NCI-H2107 (cell line): ENCODE measurements around the gene ZNF407.
A peak's percentile ranks its signal among the peaks of the same experiment; 100 is the strongest.

Source experiments
- DNase-seq: peaks from one replicate; lab custom pipeline; 2025; lab: John Stamatoyannopoulos, UW

ZNF407 gene

DNA sequence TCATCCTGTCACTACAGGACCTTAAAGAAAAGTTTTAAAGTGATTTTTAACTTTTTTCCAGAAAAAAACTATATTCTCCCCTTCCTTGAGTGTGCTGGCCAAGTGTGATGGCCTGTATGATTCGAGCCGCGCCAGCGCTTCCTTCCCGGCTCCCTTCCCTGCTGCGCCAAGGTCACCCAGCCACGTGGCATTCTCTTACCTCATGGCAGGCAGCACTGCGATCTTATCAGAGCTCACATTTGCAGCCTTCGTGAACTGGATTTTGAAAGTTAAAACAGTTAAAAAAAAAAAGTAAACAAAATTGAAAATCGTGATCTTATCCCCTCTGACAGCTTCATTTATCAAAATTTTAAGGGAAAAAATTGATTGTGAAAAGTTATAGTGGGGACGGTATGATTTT is 331.4 kb downstream of the ZNF407 start:
- no peak for DNase-seq

DNA sequence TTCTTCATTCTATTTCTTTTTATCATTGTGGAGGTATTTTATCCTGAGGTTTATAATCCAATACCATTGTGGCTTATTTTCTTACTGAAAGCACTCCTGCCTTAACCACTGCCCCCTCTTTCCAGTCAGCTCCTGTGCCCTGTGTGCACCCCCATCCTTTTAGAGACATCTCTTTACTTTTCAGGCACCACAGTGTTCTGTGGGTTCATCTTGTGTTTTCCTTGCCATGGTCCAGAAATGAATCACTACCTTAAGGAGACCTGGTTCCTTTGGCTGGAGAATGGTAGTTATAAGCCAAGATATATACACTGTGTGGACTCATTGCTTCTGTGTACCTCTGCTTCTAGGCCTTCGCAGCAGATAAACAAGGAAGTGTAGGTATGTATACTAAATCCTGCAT is 332.9 kb downstream of the ZNF407 start:
- DNase-seq, result no peak

DNA sequence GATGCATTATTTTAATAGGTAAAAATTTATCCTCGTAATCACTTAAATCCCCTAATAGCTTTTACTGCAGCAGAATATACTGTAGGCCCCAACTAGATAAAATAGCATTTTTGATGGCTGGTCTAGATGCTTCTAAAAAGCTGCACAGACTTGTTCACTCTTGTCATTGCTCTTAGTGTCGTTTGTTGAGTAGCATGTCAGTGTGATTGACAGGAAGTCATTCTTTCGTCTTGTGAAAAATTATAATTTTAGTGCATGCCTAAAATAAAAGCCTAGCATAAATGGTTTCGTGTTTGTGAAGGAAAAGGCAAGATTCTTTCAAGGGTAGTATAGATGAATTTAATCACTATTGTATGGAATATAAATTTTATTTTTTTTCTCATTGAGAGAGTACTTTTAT is 336.3 kb downstream of the ZNF407 start:
- no peak for DNase-seq

DNA sequence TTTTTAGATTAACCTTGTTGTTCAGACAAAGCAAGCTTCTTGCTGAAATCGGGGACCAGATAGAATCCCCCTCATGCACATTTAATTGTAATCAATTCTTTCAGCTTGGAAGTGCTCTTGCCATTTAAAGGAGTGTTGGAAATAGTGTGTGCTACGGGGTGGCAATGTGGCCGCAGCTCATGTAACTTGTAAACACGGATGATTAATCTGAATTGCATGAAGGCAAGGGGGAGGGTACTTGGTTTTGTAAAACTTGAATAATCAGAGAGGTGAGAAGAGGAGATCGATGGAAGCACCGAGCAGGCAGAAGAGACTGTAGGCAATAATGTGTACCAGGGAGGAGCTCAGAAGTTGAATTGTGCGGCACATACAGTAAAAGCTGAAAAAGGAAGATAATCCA is 337.8 kb downstream of the ZNF407 start:
- no peak for DNase-seq

DNA sequence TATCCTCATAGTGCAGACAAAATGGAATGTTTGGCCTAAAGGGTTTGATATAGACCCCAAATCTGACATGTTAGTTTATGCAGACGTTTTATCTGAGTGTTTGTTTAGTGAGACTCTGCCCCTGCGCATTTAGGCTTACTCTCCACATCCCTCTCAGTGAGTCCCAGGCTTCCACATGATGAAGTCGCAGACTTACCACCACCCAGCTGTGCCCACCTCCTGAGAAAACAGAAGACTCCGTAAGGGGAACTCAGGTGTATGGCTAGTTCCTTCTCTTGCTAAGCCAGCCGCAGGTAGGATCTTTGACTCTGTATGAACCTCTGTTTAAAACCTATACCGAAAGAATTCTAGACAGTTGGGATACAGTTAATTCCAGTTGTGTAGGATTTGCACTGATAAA is 338.7 kb downstream of the ZNF407 start:
- no peak for DNase-seq

DNA sequence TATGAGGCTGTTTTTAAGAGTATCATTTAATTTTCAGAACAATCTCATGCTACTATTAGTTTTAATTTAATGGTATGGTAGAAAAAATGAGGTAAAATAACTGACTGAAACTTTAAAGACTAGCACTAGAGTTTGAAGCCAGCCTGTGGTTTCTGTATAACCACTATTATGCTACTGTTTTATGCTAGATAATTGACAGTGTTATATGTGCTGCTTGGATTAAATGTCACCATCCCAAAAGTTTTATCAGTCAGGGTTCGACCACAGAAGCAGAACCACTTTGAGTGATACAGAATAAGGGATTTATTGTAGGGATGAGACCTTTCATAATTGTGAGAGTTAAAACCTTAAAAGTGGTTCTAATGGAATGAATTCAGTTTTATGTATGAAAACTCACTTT is 339.6 kb downstream of the ZNF407 start:
- no peak for DNase-seq

DNA sequence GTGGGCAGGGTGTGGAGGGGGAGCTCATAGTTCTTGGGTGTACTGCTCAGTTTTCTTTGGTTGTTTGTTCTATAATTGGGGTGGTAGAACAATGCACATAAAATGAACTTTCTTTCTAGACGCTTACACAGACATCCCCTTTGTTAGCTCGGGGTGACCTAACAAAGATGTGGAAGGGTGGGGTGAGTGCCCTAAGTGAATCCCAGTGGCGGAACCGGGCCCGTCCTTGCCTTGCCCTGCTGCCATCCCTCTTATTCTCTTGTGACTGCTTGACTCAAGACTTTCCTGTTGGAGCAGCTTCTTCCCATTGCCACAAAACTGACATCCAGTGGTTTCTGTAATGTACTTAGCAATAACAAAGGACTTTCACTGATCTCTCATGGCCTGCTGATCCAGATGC is 343.2 kb downstream of the ZNF407 start:
- no peak for DNase-seq

DNA sequence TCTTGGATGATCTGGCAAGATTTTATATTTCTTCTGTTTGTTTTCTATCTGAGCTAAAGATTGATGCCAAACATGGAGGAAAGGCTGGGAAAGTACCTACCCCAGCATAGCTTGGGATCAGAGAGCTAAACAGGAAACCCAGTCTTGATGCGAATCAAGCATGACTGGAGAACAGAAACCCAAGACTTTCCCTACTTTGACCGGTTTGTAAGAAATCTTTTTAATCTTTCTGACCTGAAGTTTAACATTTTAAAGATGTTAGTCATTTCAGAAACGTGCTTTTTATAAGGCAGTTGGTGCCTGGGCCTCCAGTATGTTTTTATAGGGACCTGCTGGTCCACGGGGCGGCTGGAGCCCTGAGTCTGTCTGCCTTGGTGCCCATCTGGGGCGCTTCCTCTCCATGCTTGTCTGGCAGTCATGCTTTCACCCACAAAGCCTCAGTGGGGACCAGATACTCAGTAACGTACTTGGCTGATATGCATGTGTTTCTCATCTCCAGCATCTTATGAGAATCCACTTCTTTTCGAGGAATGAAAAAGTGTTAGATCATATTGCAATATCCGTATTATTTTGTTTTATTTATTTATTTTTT is 344.7 kb downstream of the ZNF407 start:
- no peak for DNase-seq

DNA sequence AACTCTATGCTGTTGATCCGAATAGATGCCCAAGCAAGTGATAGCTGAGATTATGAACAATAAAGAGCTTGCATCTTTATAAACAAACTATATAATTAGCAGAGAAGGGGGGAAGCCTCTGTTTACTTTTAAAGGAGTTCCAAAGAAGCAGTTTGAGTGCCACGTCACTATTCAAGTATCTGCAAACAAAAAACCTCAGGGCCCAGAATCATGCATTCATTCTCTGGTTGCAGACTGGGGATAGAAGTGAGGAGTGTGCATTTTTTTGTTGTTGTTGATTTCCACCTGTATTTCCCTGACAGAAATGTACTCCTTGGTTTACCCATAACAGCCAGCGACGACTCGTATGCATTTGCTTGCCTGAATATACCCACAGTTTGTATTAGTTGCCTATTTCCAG is 347.0 kb downstream of the ZNF407 start:
- DNase-seq, result no peak

DNA sequence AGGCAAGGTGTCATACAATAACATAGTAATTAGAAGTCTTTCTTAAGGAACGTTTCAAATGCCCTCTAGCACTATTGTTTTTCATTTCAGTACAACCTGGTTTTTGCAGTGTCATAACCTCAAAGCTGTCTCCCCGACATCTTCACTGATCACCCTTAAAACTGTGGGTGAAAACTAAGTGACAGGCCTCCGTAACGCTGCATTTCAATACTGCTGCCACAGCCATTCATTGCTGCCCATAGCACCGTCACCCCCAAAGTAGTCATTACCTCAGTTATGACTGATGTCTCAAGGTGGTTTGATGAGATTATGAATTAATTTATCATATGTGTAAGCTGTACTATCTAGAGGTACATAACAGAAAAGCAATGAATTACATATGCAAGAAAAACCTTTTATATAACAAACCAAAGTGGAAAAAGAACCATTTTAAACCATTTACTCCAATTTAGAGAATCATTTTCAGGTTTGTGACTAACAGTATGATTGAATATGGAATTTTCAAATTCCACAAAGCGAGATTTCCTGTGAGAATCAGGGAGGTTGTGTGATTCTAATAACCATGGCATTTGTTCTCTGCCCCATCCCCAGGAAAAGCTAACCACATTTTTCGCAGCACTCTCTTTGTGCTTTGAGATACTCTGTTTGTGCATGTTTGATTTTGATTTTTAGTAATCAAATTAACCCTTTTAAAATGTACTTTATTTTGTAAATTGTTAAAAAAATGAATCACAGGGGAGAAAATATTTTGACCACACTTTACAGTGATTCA is 348.3 kb downstream of the ZNF407 start:
- DNase-seq, result no peak

DNA sequence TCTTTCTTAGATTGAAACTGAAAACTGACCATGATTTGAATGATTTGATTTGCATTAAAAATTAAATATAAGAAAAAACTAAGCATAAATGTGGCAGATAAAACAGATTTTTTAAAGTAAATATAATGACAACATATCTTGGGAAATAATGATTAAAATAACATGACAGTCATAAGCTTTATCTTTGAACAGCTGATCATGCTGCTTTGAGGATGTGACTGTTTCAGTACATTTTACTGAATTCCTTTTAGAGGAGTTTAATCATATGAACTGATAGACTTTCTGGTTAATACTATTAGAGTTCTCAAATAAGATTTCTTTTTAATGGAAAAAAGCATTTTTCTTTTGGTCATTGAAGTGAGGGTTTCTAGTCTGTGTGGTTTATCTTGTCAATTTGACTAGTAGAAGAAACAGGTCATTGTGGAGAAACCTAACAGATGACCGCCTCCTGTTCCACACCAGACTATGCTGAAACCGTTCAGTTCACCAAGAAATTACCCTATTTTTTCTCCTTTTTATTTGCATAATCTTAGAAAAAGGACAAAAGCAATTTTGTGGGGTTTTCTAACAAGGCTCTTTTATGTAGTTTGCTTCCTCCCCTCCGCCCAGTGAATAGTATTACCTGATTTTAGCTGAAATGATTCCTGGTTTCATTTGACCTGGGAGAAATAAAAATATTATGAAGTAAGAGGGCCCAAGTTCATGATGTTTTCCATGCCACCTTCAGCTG is 349.1 kb downstream of the ZNF407 start:
- no peak for DNase-seq

DNA sequence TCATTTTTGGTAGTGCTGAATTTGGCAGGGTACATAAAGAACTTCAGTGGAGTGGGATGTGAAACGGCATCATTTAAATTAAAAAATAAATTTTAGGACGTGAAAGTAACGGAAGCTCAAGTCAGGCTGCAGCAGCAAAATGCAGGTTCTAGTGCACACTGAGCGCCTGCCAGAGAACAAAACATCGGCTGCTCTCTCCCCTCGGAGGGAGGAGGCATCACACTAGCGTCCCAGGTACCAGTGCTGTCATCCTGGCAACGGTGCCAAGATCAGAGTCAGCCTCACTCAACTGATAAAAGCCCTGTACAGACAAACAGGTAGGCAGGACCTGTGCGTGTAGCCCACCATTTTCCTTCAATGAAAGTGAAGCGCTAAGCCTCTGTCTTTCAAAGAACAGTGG is 349.7 kb downstream of the ZNF407 start:
- DNase-seq, result no peak

DNA sequence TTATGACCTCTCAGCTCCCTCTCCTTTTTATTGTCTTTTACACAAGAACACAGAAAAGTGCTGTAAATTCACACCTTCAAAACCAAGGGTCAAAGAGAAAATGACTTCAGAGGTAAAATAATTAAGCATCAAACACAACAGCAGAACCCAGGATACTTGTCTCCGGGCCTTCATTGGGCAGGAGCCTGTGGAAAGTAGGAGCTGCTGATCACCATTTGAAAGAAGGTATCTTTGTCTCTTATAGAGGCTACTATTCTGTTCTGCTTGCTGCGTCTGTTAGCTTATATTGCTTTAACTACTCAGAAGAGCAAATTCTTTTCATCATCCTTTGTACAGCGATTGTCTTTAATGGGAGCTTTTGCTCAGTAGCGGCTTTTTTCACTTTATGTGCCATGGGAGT is 350.2 kb downstream of the ZNF407 start:
- DNase-seq, result no peak

DNA sequence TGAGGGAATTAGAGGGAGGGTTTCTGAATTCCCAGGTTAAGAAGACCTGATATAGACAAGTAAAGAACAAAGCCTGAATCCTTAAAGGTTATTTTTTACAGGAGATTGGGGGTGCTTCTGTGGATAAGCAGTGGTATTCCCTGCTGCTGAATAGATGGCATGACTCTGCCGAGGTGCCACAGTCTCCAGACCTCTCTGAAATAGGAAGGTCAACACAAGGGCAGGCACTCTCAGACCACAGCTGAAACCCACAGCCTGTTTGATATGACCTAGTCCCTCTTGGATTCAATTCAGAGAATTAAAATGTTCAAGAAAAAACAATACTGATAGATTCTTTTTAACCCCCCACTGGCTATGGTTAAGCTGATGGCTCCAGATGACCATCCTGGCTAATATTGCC is 351.9 kb downstream of the ZNF407 start:
- no peak for DNase-seq

DNA sequence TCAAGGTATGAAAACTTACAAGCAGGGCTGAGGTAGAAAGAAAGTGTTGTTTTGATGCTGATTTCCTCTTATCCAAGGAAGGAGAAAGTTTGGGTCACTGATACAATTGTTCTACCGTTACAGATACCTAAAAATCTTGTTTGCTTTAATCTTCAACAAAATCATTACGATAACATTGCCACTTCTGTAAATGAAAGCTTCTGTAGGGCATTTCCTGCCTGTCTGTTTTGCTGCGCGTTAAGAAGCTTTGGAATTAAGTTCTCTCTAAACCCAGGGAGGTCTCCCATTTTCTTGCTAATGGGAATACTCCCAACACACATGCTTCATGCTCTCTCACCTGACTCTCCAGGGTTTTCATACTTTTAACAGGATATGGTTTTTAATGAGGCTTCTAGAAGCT is 352.8 kb downstream of the ZNF407 start:
- no peak for DNase-seq

DNA sequence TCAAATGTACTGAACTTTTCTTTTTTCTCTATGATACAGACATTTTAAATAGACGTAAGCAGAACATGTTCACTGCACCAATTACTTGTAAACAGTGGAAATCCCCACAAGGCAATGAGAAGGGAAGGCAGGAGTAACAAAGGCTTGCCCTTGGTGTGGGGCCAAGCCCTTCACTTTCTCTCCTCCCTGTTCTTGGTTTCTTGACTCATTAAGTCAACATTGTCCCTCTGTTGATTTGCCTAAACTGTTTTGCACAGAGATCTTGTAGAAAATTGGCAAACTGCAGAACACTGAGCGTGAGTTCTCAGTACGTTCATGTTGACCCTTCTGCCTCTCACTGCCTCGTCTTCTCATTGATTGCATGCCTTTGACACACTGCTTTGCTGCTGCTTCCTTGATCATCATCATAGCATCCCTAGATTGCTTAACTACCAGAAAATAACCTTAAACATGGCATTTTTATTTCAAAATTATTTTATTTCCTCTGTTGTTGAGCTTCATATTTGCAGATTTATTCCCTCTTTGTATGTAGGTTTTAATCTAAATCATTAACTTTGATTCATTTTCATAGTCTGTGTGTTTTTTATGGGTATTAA is 353.6 kb downstream of the ZNF407 start:
- no peak for DNase-seq

DNA sequence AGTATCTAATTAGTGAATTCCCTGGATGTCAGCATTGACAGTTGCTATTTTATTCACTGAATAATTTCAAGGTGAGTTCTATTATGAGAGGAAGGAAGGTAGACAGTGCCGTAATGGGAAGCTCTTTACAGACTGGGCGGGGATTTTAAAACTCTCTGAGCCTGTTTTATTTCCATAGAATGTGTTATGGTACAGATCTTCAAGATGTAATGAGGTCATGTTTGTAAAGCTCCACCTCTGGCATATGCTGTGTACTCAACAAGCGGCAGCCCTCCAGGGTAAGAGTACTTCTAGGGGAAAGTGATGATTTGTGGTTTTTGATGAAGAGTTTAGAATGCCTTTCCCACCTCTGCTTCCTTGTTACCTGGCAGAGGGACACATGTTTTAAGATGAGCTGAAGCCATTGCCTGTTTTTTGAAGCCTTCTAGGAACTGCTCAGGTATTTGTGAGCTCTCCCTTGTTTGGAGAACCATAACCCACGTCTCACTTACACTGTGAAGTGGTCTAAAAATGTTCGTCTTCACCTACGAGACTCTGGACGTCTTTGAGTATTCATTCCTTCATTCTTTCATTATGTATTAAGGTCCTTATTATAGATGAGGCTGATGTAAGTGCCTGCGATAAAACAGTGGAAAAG is 360.0 kb downstream of the ZNF407 start:
- peak; percentile 14 for DNase-seq

DNA sequence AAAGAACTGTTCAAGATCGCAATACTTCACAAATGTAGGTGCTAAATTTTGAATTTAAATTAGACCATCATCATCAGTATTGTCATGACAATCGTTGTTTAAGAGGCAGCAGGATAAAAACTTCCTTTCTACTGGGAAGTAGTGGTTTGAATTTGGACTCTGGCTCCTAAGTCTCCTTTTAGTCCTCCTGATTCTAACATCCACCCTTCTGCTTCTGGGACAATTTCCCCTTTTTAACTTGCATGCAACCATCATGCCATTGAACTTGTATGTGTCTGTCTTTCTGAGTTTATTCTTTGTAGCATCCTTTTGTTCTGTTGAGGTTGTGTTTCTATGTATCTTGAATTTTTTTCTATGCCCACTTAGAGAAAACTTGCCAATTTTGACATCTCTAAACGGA is 361.5 kb downstream of the ZNF407 start:
- DNase-seq, result no peak

DNA sequence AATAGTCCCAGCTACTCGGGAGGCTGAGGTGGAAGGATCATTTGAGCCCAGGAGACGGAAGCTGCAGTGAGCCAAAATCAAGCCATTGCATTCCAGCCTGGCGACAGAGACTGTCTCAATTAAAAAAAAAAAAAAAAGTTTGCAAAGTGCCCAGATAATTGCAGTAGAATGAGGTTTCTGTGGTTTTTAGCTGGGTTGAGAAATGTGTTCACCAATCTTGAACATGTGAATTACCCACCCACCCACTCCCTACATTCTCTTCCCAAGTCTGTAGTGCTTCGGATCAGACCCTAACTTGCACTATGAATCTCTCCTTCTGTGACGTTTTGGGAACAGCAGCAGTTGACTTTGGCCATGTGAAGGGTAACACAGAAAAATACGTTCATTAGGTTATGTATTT is 363.9 kb downstream of the ZNF407 start:
- no peak for DNase-seq

DNA sequence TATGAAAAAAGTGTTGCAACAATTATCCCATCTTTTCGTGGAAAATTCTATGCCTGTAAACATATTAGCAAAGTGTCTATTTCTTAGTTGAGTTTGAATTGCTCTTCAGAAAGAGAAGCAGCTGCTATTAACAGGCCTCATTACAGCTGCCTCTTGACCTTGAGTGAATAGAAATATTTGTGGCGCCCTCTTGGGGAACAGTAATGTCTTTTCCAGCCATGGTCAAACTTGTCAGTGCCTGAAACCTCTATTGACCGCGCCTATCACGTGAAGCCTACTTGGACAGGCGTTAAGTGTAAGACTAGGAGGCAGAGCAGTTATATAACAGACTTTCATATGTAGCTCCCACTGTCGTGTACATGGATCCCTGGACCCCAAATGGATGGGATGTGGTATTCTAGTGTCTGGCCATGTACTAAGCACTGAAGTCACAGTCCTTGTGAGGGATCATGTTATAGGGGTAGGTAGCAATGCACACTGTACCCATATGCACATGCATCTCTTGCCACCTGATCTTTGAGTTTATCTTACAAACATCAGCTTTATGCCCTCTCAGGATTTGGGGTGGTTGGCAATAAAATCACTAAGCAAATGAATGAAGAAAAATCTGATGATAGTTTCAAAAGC is 366.3 kb downstream of the ZNF407 start:
- peak; percentile 61 for DNase-seq

DNA sequence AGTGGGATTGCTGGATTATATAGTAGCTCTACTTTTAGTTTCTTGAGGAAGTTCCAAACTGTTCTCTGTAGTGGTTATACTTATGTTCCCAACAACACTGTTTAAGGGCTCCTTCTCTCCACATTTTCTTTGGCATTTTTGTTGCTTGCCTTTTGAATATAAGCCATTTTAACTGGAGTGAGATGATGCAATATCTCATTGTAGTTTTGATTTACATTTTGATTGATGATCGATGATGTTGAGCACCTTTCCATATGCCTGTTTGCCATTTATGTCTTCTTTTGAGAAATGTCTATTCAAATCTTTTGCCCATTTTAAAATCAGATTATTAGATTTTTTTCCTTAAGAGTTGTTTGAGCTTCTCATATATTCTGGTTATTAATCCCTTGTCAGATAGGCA is 368.0 kb downstream of the ZNF407 start:
- no peak for DNase-seq

DNA sequence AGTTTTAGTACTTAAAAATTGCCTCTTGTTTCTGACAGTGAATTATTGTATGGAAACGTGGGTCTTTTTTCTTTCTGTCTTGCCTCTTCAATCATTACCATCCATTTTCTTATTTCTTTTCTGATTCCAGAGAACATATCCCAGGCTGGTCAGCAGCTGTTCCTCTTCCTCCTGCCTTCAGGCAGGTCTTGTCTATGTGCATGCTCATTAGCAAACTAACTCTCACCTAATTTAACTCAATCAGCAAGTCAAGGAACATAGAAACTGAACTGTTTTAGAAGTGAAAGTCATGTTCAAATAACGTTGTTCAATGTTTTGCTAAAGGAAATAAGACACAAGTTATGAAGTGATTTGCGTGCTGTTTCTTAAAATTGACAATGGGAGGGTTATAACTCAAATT is 369.8 kb downstream of the ZNF407 start:
- DNase-seq, result no peak
